ENCODE data around the gene APBA1.

- no peak for TF ChIP-seq CTCF (conservative IDR thresholded peaks at IDR 0.05)
- TF ChIP-seq ZFX (IDR thresholded peaks at IDR 0.05), result no peak
Measured at GRCh38 chr9:69571032-69571431, 101.1 kb downstream of the APBA1 start.

Data from C4-2B (cell line).